Activated CD8-positive, alpha-beta memory T cell treated with anti-CD3 and anti-CD28 coated beads for 1 hour (primary cell): Measurements from ENCODE around the gene FITM2.
"Not testable (repeated sequence)": the region's sequence is repeated elsewhere in the genome, so short reads cannot be mapped to it uniquely, and the experiment has no call there.

Experiments
- DNase-seq, 2 donors: peaks; one replicate each; pipeline ENCODE4 v3.0.0-alpha.2; 2020; ENCODE audit warnings: low read depth in 1 of 2; ENCODE audit errors: extremely low read depth in 1 of 2

FITM2 gene

DNA sequence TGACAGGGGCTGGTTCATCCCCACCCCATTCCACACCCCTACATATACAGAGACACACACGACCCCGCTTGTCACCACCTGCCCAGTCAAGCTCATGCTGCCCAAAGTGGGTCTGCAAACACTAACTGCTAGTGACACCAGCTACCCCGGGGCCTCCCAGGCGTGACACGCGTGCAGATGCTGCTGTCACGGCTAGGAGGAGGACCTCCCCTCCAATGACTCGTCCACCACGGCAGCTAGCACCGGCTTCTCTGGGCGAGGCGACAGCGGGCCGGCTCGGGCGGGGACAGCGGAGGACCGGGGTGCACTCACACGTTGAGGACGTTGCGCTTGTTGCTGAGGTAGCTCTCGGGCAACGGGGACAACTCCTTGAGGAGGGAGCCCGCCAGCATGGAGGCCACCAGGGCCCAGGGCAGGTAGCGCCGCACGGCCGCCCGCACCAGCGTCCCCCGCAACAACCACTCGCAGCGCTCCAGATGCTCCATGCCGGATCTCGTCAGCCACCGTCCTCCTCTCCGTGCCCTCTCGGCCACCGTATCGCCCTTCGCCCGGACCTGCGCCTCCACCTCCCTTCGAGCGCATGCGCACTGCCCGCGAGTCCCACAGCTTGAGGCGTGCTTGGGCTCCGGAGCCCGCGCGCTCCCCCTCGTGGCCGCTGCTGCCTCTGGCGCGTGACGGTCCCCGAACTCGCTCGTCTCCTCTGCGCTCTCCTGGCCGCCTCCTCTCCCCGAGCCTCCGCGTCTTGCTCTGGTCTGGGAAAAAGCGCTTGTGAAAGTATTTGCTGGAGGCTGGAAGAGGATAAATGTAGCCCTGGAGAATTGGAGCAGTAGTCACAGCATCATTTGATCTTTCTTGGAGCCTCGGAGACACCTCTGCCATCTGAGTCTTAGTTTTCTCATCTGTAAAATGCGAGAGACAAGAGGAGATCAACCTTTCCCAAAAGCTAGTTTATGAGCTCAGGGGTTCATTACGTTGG lies at the start of gene FITM2:
TSS of gene FITM2 (minus strand) at position 539 of the 976 bp plus-strand sequence. CDS start at position 485, 54 bp downstream.
- peak; percentile 96 to 98 for DNase-seq

DNA sequence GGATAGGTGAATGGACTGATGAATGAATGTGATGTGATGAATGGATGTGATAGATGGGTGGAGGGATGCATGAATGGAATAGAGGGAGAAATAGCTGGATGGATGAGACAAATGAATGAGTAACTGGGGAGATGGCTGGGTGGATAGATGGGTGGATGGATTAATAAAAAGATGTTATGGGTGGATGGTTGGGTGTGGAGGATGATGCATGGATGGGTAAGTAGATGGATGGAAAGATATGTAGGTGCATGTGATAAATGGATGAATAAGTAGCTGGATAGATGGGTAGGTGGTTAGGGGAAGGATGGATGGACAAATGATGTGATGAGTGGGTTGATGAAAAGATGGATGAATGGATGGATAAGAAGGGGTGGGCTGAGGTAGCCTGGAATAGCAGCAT lies 49.2 kb upstream of the FITM2 start:
- no peak for DNase-seq

- no peak for DNase-seq
Measured at GRCh38 chr20:44358776-44359175, 47.8 kb upstream of the FITM2 start.

- no peak for DNase-seq
Measured at GRCh38 chr20:44357555-44358125, 46.6 kb upstream of the FITM2 start.

DNA sequence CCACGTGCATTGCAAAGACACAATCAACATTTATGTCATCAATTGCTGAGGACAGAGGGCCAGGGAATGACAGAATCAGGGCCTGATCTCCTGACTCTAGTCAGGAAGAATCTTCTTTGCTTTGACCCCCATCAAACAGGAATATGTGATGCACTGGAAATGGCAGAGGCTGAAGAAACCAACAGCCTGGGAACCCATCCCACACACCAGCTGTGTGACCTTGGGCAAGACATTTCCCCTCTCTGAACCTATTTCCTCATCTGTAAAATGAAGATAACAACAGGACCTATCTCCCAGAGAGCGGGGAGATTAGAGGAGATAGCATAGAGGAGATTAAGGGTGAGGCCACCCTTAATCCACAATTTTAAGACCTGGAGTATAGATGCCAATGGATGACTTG lies 46.0 kb upstream of the FITM2 start:
- DNase-seq, result no peak

- DNase-seq, result no peak
Measured at GRCh38 chr20:44356353-44356723, 45.3 kb upstream of the FITM2 start.

GRCh38 chr20:44355498-44356352 lies 44.7 kb upstream of the FITM2 start, which contains the start of gene HNF4A:
TSS of gene HNF4A (plus strand) at chr20:44355699. CDS start at chr20:44355805, 106 bp downstream.
- no peak for DNase-seq

DNA sequence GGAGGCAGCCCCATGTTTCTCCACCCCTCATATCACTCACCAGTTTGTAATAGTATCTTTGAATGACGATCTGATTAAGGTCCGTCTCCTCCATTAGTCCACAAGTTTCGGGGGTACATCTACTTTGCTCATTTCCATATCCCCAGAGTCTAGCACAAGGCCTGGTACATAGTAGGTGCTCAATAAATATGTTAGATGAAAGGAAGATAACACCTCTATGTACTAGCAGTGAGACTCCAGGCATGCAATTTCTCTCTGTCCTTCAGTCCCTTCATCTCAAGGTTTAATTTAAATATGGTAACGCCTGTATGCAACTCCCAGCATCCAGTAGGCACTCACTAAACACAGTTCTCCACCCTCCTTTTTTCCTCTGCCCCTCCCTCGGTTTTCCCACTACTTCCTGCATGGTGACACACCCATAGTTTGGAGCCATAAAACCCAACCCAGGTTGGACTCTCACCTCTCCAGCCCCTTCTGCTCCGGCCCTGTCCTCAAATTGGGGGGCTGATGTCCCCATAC lies 44.0 kb upstream of the FITM2 start:
- no peak for DNase-seq

DNA sequence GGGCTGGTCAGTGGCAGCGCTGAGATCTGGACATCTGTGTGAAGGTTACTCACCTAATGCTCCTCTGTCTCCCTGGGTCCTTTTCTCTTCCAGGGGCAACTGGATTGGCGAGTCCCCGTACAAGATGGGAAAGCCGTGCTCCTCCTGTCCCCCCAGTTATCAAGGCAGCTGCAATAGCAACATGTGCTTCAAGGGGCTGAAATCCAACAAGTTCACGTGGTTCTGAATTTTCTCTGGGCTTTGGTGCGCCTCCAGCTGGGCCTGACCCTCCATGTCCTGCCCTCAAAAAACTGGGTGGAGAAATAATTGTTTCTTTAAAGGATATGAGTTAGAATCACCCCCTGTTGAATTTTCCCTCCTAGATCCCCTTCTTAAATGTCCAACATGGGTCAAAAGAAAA lies 39.6 kb upstream of the FITM2 start:
- DNase-seq, result no peak

DNA sequence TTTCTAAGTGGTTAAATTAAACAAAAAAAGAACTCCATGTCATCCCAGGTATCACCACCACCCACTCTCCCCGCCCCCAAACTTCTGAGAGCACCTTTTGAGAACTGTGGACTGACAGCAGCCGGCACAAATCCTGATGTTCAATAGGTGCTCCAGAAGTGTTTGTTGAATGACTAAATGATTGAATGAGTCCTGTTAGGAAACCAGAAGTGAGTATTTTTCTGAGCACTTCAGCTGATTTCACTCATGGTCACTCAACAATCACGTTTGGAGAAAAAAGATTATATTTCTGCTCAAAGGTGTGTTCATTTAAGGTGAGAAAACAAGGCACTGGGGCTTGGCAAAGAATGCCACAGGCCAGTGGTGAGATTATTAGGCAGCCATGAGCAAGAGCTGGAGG lies 38.3 kb upstream of the FITM2 start:
- DNase-seq, result no peak

DNA sequence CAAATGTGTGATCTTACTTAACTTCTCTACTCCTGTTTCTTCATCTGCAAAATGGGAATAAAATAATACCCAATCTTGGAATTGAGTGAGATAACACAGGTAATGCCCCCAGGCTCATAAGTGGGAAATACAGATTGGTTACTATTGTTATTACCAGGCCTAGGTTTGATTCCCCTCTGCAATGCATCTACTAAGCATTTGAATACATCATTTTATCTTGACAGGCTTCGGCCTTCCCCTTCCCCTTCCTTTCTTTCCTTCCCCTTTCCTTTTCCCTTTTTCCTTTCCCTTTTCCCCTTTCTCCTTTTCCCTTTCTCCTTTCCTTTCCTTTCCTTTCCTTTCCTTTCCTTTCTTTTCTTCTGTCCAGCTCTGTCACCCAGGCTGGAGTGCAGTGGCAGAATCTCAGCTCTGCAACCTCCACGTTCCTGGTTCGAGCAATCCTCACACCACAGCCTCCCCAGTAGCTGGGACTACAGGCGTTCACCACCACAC lies 37.2 kb upstream of the FITM2 start:
- no peak for DNase-seq

- not testable (repeated sequence) for DNase-seq
Measured at GRCh38 chr20:44345941-44346340, 34.9 kb upstream of the FITM2 start.

DNA sequence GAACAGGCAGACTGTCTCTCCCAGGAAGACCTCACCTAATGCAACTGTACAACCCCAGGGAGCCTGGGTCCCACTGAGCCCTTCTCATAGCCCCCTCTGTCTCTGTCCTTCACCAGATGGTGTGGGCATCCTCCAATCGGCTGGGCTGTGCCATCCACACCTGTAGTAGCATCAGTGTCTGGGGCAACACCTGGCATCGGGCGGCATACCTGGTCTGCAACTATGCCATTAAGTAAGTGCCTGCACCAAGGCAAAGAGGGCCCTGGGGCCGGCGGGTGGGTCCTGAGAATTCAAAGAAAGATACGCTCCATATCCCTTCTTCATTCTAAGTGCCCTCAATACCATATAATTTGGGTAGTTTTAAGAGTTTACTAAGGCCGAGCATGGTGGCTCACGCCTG lies 34.1 kb upstream of the FITM2 start:
- no peak for DNase-seq

DNA sequence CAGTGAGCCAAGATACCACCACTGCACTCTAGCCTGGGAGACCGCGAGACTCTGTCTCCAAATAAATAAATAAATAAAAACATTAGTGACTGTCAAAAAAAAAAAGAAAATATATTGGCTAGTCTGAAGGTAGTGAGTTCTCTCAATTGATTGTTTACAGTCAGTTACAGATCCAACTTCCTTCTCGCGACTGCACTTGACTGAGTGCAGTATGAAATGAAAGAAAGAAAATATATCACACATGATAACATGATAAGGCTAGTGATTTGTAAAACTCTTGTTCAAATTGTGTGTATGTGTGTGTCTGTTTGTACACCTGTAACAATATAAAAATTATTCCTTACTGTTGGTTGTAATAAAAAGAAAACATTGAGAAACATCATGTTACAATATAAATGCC lies 33.7 kb upstream of the FITM2 start:
- DNase-seq, result no peak

DNA sequence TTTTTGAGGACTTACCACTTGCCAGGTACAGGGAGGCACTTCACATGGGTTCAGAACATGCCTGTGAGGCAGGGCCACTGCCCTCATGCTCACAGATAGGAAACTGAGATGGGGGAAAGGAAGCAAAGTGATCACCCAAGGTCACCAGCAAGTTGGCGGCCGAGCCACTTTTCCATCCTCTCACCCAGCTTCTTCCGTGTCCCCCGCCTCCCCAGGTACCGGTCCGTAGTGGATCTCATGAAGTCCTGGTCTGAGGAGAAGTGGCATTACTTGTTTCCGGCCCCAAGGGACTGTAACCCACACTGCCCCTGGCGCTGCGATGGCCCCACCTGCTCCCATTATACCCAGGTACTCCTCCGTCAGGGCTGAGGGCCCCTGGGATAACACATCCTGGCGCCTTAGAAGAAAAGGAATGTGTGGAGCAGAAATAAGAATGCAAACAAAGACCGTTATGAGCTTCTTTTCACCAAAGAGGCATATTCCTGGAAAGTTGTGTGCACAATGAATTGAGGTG lies 32.2 kb upstream of the FITM2 start:
- DNase-seq, result no peak

DNA sequence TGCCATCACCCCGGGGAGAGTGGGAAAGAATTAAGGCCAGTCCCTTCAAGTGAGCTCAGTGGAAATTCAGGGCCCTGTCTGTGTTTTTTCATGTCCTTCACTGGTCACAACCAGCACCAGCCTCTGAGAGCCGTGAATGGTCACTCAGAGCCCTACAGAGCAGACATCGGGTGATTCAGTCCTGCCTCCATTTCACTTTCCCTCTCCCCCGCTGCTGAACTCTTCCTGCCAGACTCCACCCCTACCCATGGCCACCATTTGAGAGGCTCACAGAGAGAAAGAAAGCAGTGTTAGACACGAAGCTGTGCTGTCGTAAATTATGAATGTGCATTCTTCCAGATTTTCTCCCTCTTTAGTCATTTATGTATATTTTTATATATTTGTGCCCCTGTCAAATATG lies 31.2 kb upstream of the FITM2 start:
- no peak for DNase-seq

DNA sequence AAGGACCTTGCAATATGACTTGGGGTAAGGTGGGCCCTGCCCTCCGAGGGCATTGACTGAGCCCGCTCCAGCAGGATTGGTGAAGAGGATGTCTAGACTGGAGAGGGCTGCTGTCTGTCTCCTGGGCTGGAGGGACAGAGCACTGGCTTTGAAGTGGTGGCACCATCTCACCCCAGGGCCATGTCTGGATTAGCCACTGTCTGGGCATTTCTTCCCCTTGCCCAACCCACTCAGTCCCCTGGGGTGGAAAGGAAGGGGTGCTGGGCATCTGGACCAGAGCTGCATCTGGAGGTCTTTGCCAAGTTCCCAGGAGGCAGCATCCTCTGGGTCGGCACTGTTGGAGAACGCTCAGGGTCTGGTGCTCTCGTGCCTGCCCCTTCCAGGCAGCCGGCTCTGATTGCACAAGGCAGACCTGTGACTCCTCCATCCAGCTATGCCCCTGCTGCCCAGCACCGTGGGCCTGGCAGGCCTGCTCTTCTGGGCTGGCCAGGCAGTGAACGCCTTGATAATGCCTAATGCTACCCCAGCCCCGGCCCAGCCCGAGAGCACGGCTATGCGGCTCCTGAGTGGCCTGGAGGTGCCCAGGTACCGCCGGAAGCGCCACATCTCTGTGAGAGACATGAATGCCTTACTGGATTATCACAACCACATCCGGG lies 25.9 kb upstream of the FITM2 start, which contains the start of gene R3HDML:
TSS of gene R3HDML (plus strand) at position 319 of the 656 bp plus-strand sequence. CDS start at position 434, 115 bp downstream.
- DNase-seq, result no peak

- DNase-seq, result no peak
Measured at GRCh38 chr20:44336086-44336485, 25.1 kb upstream of the FITM2 start.

GRCh38 chr20:44335675-44336074 lies 24.7 kb upstream of the FITM2 start:
- DNase-seq, result no peak

- no peak for DNase-seq
Measured at GRCh38 chr20:44334709-44335108, 23.7 kb upstream of the FITM2 start.
